CD4-positive, alpha-beta memory T cell (primary cell): ENCODE results near the gene ZCCHC2. TPM values are rescaled to one million over a fixed set of nuclear protein-coding genes. Genes with fewer than 3 reads are reported as not detected.

Source experiments
- CTCF ChIA-PET: fragments of 350-600 bp; sonication (Branson Sonifier 250); formaldehyde crosslinking; loops from one replicate; lab custom pipeline; 2021; ENCODE audit warnings: inconsistent platforms; ENCODE audit not compliant: partially characterized antibody; lab: Charles Lee
- POLR2A ChIA-PET: fragments of 350-600 bp; sonication (Branson Sonifier 250); formaldehyde crosslinking; loops from one replicate; lab custom pipeline; 2021; ENCODE audit not compliant: partially characterized antibody; lab: Charles Lee
- DNase-seq, 5 donors: peaks; one replicate each; pipeline versions ENCODE4 v3.0.0 to v3.0.0-alpha.2; 2020 to 2022; ENCODE audit warnings: mixed read lengths in 1 of 5
- H3K27ac ChIP-seq: one replicate; pipeline ENCODE4 v1.7.0; 2013; ENCODE audit warnings: low read depth, low read length
- H3K27me3 ChIP-seq: 2 replicates; pipeline ENCODE4 v1.7.0; 2013; ENCODE audit warnings: mild to moderate bottlenecking, low read length, moderate library complexity; ENCODE audit not compliant: insufficient read depth
- H3K36me3 ChIP-seq: 2 replicates; pipeline ENCODE4 v1.7.0; 2013; ENCODE audit warnings: mild to moderate bottlenecking, low read length, moderate library complexity; ENCODE audit not compliant: insufficient read depth
- H3K4me1 ChIP-seq: 2 replicates; pipeline ENCODE4 v1.7.0; 2013; ENCODE audit warnings: mild to moderate bottlenecking, low read length, moderate library complexity; ENCODE audit not compliant: insufficient read depth
- H3K4me3 ChIP-seq, 2 donors: one replicate each; pipeline ENCODE4 v1.7.0; 2013; ENCODE audit warnings: low read length in 2 of 2, mild to moderate bottlenecking in 1 of 2
- H3K9me3 ChIP-seq, 2 donors: one replicate each; pipeline ENCODE4 v1.7.0; 2013; ENCODE audit warnings: low read length in 2 of 2, control low read depth in 1 of 2; ENCODE audit not compliant: control insufficient read depth in 1 of 2
- H3K27ac Mint-ChIP-seq, 7 donors: one replicate each; pipeline ENCODE4 v1.8.0; 2020 to 2021; ENCODE audit warnings: mixed read lengths in 7 of 7, mild to moderate bottlenecking in 6 of 7, inconsistent platforms in 3 of 7, moderate library complexity in 3 of 7
- H3K27me3 Mint-ChIP-seq, 2 donors: one replicate each; pipeline ENCODE4 v1.8.0; 2020 to 2021; ENCODE audit warnings: mixed read lengths in 2 of 2
- H3K36me3 Mint-ChIP-seq, 2 donors: one replicate each; pipeline ENCODE4 v1.8.0; 2020 to 2021; ENCODE audit warnings: mixed read lengths in 2 of 2, inconsistent platforms in 1 of 2, mild to moderate bottlenecking in 1 of 2
- H3K4me1 Mint-ChIP-seq, 4 donors: one replicate each; pipeline ENCODE4 v1.8.0; 2020 to 2021; ENCODE audit warnings: mixed read lengths in 4 of 4, mild to moderate bottlenecking in 1 of 4
- H3K4me3 Mint-ChIP-seq, 8 donors: one replicate each; pipeline ENCODE4 v1.8.0; 2020 to 2021; ENCODE audit warnings: mixed read lengths in 8 of 8, mild to moderate bottlenecking in 7 of 8, moderate library complexity in 6 of 8, inconsistent platforms in 3 of 8
- H3K9me3 Mint-ChIP-seq, 8 donors: one replicate each; pipeline ENCODE4 v1.8.0; 2020 to 2021; ENCODE audit warnings: mixed read lengths in 8 of 8, mild to moderate bottlenecking in 5 of 8, inconsistent platforms in 3 of 8, moderate library complexity in 1 of 8
- intact Hi-C: fragments of 100-400 bp; cut with micrococcal nuclease; formaldehyde crosslinking; loops from one replicate; pipeline ENCODE4 v1.15.1; 2023
- polyA plus RNA-seq, 2 donors: library from polyadenylated mRNA; unstranded; fragments of 300-500 nt; fragmentation: Illumina TruSeq; gene quantifications; one replicate each; pipeline ENCODE4 v1.2.3, GENCODE V29; 2021
- total RNA-seq, 2 experiments: library from RNA; stranded (reverse); gene quantifications; one replicate each; pipeline ENCODE4 v1.2.3, GENCODE V29; 2021

The ZCCHC2 gene
- total and polyA plus RNA-seq, 4 experiments from 2014 or later, result 1.2 to 52.2 (median 27.0) TPM

DNA sequence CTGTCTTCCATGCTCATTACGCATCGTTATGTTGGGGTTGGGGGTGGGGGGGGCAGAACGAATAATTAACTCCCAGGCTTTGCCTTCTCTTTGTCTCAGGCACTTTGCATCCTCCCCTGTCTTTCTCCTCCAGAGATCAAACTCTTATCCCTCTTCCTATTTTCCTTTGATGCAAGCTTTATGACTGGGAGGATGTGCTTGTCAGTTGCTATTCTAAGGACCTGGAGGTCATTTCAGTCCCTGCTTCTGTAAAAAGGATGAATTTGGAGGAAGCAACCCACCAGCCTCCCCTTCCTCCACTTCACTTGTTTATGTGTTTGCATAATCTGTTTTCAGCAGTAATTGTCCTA is 87.5 kb downstream of the ZCCHC2 start:
- Mint-ChIP-seq H3K36me3 (no peaks in the 10 kb centered on the region), H3K4me3 (no peak overlapping the region), H3K27me3 (peaks cover 7 to 17% of the 10 kb centered on the region in 2 donors), H3K27ac (no peak overlapping the region), H3K4me1 (peaks cover 0 to 5% (median 0%) of the 10 kb centered on the region in 4 donors), H3K9me3 (peaks cover 0 to 2% (median 0%) of the 10 kb centered on the region in 8 donors)
- Histone ChIP-seq H3K9me3 (no peaks in the 10 kb centered on the region), H3K4me3 (no peak overlapping the region), H3K36me3 (no peaks in the 10 kb centered on the region), H3K4me1 (no peaks in the 10 kb centered on the region), H3K27ac (no peak overlapping the region), H3K27me3 (no peaks in the 10 kb centered on the region)
- intact Hi-C loops, result no loop called here
- ChIA-PET CTCF (no interaction called here), POLR2A (no interaction called here)
- no peak for DNase-seq

DNA sequence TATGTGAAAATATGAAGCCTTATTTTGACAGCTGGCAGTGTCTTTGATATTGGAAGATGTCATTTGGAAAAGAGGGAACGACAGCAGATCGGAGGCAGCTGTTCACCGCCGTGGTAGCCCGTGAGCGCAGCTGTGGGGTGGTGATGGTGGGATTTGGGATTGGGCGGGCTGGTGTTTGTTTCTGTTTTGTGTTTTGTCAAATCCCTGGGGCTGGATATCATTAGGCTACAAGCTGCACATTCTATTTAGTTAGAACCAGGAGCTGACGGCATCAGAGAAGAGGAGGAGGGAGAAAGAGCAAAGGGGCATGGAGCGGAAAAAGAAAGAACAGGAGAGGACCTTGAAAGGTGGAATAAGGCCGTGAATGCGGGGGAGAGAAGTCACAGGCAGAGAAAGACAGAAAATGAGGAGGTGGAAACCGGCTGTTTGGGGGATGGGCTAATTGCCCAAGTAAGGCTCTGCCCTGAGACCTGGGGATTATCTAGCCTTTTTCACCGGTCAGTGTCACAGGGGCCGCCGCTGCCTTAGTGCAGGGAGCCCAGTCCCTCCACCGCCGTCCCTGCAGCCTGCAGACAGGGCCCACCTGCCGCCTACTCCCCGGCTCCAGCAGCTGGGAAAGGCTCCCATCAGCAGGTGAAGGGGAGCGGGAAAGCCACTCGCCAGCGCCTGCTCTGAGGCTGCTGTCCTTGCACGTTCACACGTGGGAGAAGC is 88.0 kb downstream of the ZCCHC2 start:
- POLR2A ChIA-PET, result no interaction called here
- H3K4me3 Mint-ChIP-seq, result no peak overlapping the region

GRCh38 chr18:62611453-62612288 is 88.8 kb downstream of the ZCCHC2 start:
- Mint-ChIP-seq H3K27me3 (peaks cover 14 to 25% of the 10 kb centered on the region in 2 donors), H3K4me1 (peaks cover 0 to 5% (median 0%) of the 10 kb centered on the region in 4 donors), H3K36me3 (no peaks in the 10 kb centered on the region), H3K4me3 (no peak overlapping the region), H3K27ac (no peak overlapping the region), H3K9me3 (peaks cover 0 to 2% (median 0%) of the 10 kb centered on the region in 8 donors)
- Histone ChIP-seq H3K4me3 (no peak overlapping the region), H3K36me3 (no peaks in the 10 kb centered on the region), H3K27ac (no peak overlapping the region), H3K9me3 (no peaks in the 10 kb centered on the region), H3K4me1 (no peaks in the 10 kb centered on the region), H3K27me3 (no peaks in the 10 kb centered on the region)
- ChIA-PET CTCF (no interaction called here), POLR2A (no interaction called here)
- no peak for DNase-seq
- intact Hi-C loops, result no loop called here

More for the DNA sequence above, 88.0 kb downstream of the ZCCHC2 start:
- Mint-ChIP-seq H3K36me3 (no peaks in the 10 kb centered on the region), H3K4me1 (peaks cover 0 to 5% (median 0%) of the 10 kb centered on the region in 4 donors), H3K9me3 (peaks cover 0 to 2% (median 0%) of the 10 kb centered on the region in 8 donors), H3K27me3 (peaks cover 10 to 20% of the 10 kb centered on the region in 2 donors), H3K27ac (no peak overlapping the region)
- no peak for DNase-seq
- Histone ChIP-seq H3K4me1 (no peaks in the 10 kb centered on the region), H3K9me3 (no peaks in the 10 kb centered on the region), H3K27ac (no peak overlapping the region), H3K36me3 (no peaks in the 10 kb centered on the region), H3K4me3 (no peak overlapping the region), H3K27me3 (no peaks in the 10 kb centered on the region)
- CTCF ChIA-PET, result no interaction called here
- intact Hi-C loops, result no loop called here

DNA sequence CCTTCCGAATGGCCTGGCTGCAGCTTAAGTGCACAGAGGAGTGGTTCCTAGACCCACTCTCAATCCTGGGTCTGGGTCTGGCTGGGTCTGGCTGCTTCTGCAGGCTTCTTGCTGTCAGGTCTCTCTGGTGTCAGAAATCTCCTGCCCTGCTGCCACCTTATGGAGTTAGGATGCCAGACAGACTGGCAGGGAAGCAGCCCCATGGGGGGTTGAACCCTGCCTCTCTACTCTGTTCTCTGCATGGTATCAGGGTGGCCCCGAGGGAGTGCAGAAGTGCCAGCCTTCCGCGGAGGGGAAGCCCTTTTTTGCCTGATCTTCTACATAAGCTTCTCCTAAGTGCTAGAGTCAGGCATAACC is 89.4 kb downstream of the ZCCHC2 start:
- no peak overlapping the region for H3K4me3 Mint-ChIP-seq
- H3K9me3 Mint-ChIP-seq, result peaks cover 0 to 2% (median 0%) of the 10 kb centered on the region in 8 donors
- ChIA-PET POLR2A (no interaction called here), CTCF (no interaction called here)
- Histone ChIP-seq H3K4me1 (no peaks in the 10 kb centered on the region), H3K27me3 (no peaks in the 10 kb centered on the region), H3K9me3 (no peaks in the 10 kb centered on the region), H3K27ac (no peak overlapping the region), H3K4me3 (no peak overlapping the region), H3K36me3 (no peaks in the 10 kb centered on the region)
- peaks cover 0 to 5% (median 0%) of the 10 kb centered on the region in 4 donors for H3K4me1 Mint-ChIP-seq
- intact Hi-C loops, result no loop called here
- H3K27ac Mint-ChIP-seq, result no peak overlapping the region
- no peak for DNase-seq
- H3K27me3 Mint-ChIP-seq, result peaks cover 18 to 26% of the 10 kb centered on the region in 2 donors
- no peaks in the 10 kb centered on the region for H3K36me3 Mint-ChIP-seq

- Histone ChIP-seq H3K9me3 (no peaks in the 10 kb centered on the region), H3K27ac (no peak overlapping the region), H3K4me3 (no peak overlapping the region), H3K27me3 (no peaks in the 10 kb centered on the region), H3K36me3 (no peaks in the 10 kb centered on the region), H3K4me1 (no peaks in the 10 kb centered on the region)
- H3K36me3 Mint-ChIP-seq, result no peaks in the 10 kb centered on the region
- ChIA-PET CTCF (no interaction called here), POLR2A (no interaction called here)
- H3K27ac Mint-ChIP-seq, result no peak overlapping the region
- no peaks in the 10 kb centered on the region for H3K9me3 Mint-ChIP-seq
- intact Hi-C loops, result no loop called here
- no peak for DNase-seq
- H3K4me3 Mint-ChIP-seq, result no peak overlapping the region
- H3K4me1 Mint-ChIP-seq, result peaks cover 0 to 5% (median 0%) of the 10 kb centered on the region in 4 donors
- peaks cover 19 to 28% of the 10 kb centered on the region in 2 donors for H3K27me3 Mint-ChIP-seq
Measured at GRCh38 chr18:62612776-62613175, 90.0 kb downstream of the ZCCHC2 start.

DNA sequence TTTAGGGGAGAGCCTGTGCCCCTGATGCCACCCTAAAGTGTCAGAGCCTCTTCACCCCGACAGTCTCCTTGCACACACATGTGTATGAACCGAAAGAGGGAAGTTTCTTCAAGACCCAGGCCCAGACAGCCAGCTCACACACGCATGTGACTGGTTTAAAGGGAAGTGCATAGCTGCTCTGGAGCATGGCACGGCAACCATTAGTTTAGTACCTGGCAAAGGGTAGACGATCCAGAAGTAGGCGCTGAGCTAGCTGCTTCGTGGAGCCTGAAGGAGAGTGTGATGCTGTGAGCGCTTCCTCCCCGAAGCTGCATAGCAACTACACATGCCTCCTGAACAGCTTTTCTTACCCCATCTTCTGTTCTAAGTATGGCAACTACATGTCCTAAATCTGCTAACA is 91.7 kb downstream of the ZCCHC2 start:
- intact Hi-C loops, result no loop called here
- Mint-ChIP-seq H3K27ac (no peak overlapping the region), H3K36me3 (no peaks in the 10 kb centered on the region), H3K9me3 (no peaks in the 10 kb centered on the region), H3K4me3 (no peak overlapping the region), H3K4me1 (peaks cover 0 to 5% (median 0%) of the 10 kb centered on the region in 4 donors), H3K27me3 (peaks cover 22 to 31% of the 10 kb centered on the region in 2 donors)
- POLR2A ChIA-PET, result no interaction called here
- Histone ChIP-seq H3K4me1 (no peaks in the 10 kb centered on the region), H3K9me3 (no peaks in the 10 kb centered on the region), H3K27me3 (no peaks in the 10 kb centered on the region), H3K27ac (no peak overlapping the region), H3K36me3 (no peaks in the 10 kb centered on the region), H3K4me3 (no peak overlapping the region)
- DNase-seq, result no peak
- CTCF ChIA-PET, result interaction anchor here (0.6 to 1.0 kb wide), 2 partner anchors 28 to 286 kb away, joined by 3 read pairs; no protein-coding TSS in a partner anchor

DNA sequence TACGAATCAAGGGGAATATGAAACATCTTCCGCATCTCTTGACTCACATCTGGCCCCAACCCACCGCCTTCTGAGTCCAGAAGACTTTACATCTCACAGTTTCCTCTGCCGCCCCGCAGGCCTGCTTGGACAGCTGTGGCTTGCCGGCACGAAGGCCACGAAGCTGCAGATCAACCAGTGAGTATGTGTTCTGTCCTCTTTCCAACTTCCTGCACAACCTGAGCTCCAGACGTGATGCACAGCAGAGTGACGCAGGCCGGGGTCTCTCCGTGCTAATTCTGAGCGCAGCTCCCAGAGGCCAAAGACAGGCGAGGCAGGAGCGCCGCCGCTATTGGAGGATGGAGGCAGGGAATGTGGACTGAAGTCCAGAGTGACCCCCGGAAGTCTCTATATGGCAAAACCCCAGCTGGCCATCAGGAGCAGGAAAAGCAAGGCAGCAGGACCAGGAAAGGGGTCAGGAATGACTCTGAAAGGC is 93.5 kb downstream of the ZCCHC2 start:
- Mint-ChIP-seq H3K27ac (no peak overlapping the region), H3K9me3 (no peaks in the 10 kb centered on the region), H3K27me3 (peaks cover 25 to 28% of the 10 kb centered on the region in 2 donors), H3K4me3 (no peak overlapping the region), H3K36me3 (no peaks in the 10 kb centered on the region), H3K4me1 (no peaks in the 10 kb centered on the region)
- Histone ChIP-seq H3K36me3 (no peaks in the 10 kb centered on the region), H3K9me3 (no peaks in the 10 kb centered on the region), H3K27ac (no peak overlapping the region), H3K27me3 (no peaks in the 10 kb centered on the region), H3K4me3 (no peak overlapping the region), H3K4me1 (no peaks in the 10 kb centered on the region)
- ChIA-PET POLR2A (no interaction called here), CTCF (no interaction called here)
- intact Hi-C loops, result no loop called here
- no peak for DNase-seq
